Cardiac ventricle fibroblast (primary cell): Measurements from ENCODE around the gene MACF1. TPM values are rescaled to one million over a fixed set of nuclear protein-coding genes. Genes with fewer than 3 reads are reported as not detected.

Source experiments
- total RNA-seq: library from RNA; depleted of rRNA; stranded (reverse); fragments of >200 nt; gene quantifications from 2 replicates; pipeline ENCODE4 v1.2.3, GENCODE V29; 2015

Gene MACF1
- 124 and 137 TPM in 2 replicates for total RNA-seq

GRCh38 chr1:39204441-39205081, at the start of gene MACF1:
MACF1 (plus strand) TSS chr1:39204695; CDS start chr1:39205023, 328 bp downstream.

GRCh38 chr1:39491146-39491921, 286.8 kb downstream of the MACF1 start, which contains the start of gene BMP8A:
BMP8A (plus strand) TSS chr1:39491636; CDS start chr1:39491992, 356 bp downstream.

Other genes with a start within 250 kb of the MACF1 start
- 27.2 and 33.3 TPM in 2 replicates for gene AKIRIN1, start 213.4 kb upstream of the MACF1 start, total RNA-seq
- 443 and 507 TPM in 2 replicates for gene NDUFS5, start 178.3 kb upstream of the MACF1 start, total RNA-seq